HG02571 (cell line): ENCODE measurements around the gene SNAI3.

ENCODE experiments used
- ATAC-seq: cut with Tn5 transposase; IDR thresholded peaks from one replicate; pipeline ENCODE4 v1.9.1; 2021; ENCODE audit warnings: mild to moderate bottlenecking, moderate library complexity; ENCODE audit not compliant: unreplicated experiment

SNAI3 gene

DNA sequence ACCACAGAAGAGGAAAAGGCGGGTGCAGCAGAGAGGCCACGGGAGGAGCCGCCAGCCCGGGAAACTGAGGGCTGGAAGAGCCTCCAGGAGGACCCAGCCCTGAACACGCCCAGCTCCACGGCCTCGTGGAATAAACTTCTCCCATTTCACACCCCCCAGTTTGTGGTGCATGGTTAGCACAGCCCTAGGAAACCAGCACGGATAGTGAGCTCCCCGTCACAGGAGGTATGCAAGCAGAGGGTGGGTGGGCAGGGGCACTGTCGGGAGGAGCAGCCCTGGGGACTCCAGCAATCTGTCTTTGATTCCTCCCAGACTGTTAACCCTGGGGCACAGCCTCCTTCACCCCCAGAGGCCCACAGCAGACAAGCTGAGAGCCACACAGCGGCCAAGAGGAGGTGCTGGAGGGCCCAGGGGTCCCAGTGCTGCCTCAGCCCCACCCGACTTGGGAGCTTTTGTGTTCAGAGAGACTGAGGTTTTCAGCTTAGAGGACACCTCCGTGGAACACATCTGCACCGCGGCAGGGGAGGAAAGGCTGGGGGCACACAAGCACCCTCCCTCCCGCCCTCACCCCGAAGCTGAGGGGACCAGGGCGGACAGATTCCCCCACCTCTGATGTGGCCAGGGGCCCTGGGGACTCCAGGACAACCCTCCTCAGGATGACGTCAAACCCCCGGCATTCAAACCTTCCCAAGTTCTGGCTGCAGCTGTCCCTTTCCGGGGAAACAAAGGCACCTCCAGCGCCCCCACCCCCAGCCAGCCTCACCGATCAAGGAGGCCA, 49.6 kb downstream of the SNAI3 start:
- ATAC-seq, result no peak

DNA sequence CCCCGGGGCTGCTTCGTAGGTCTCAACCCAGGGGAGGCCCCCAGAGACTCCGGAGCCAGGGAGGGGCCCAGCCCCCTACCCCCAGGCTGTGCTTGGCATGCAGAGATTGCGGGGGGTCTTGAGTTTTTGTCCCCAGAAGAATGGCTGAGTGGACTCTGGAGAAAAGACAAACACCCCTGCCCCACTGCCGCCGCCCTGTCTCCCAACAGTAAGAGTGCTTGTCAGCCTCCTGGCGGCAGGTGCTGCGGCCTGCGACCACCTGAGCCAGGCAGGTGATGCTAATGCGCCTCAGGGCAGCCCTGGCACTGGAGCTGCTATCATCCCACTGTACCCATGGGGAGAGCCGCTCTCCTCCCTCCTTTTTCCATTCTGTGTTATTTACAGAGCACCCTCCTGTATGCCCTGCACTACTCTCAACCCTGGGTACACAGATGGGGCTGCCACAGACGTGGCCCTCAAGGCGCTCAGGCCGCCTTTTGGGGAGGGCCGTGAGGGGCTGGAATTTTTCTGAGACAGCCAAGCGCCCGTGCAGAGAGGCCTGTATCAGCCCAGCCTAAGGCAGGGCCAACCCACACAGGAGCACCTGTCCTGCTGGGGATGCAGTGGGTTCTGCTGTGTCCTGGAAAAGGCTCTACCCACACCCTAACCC, 50.5 kb downstream of the SNAI3 start:
- no peak for ATAC-seq

DNA sequence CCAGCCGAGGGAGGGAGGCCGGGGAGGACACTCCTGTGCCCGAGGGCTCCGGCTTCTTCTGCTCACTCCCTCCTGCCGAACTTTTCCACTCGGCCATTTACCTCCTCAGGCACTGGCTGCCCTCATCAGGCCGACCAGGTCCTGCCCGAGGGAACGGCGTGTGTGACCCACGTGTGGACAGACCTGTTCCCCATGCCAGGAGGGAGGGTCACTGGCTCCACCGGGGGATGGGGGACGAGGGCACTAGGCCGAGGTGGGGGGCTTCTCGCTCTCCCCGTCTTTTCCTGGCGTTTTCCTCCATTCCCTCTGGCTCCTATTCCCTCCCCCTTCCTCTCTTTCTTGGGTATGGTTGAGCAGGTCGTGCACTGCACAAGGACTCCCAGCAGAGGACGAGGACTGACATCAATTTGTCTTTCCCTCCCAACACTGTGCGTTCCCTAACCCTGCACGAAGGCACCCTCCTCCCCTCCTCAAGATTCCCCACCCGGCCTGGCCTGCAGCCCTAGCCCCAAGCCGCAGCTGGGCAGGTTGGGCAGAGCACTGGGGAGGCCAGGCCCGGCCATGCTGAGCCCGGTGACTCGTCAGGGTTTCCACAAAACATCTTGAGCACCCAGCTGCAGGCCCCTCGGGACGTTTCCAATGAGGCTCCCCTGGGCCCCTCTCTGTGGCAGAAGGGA, 51.2 kb downstream of the SNAI3 start:
- ATAC-seq, result no peak

DNA sequence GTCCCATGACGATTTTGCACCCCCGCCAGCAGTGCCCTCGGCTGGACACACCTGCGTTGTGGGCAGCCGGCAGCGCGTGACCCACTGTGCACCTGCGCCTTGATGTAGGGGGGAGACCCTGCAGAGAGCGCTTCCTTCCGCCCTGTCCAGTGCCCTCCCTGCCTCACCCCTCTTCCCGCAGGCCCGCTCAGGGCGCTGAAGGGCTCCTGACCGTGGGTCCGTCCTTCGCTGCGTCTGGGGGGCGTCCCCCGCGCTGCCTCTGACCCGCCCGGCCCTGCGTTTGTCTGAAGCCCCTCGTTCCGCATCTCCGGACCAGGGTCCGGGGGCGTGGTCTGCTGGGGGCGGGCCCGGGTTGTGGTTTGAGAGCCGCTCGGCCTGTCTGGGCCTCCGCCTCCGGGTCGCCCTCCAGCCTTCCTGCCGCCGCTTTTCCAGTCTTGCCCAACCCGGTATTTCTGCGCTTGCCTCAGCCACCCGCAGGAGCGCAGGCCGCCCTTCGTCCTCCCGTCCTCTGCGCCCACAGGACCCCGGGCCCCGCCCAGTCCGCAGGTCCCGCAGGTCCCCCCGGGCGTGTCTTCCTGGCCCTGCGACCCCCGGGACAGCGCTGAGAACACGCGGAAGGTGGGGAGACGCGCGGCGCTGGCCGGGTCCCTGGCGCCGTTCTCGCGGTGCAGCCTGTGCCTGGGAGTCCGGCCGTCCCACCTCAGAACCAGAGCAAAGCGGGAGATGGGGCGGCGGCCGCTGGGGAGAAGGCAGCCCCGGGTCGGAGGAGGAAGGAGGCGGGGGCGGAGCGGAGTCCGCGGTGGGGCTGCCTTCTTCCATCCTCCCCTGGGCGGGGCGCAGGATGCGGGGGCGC, 51.9 kb downstream of the SNAI3 start:
- peak; percentile 44 for ATAC-seq

DNA sequence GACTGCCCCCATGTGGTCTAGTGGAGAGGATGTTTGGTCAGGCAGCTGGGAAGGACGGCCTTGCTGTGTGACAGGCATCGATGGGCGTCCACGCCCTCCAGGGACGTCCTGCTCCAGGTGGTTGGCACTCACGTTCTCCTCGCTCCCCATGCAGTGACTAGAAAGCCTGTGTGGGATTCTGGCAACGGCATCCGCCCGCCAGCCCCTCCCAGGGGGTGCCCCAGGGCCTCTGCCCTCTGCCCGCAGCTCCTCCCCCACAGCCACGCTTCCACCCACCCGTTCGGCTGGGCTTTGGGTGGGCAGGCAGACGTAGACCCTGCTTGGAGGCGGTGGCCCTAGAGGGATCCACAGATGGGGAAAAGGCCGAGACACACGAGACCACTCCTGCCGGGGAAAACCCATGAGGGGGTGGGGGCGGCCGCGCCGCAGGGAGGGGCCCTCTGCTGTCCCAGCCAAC, 52.6 kb downstream of the SNAI3 start:
- ATAC-seq, result no peak

DNA sequence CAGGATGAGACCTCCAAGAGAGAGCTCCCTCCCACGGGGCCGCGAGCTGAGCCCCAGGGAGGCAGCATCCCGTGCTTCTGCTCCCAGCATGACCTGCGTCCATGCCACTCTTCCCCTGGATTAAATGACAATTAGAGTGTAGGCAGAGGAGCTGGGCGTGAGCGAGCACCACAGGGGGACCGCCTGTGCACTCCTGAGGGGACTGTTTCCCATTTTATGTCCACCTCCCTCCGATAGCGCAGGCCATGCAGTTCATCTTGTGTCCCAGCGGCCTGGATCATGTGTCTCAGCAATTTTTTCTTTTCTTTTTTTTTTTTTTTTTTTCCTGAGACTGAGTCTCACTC, 53.7 kb downstream of the SNAI3 start:
- ATAC-seq, result no peak

DNA sequence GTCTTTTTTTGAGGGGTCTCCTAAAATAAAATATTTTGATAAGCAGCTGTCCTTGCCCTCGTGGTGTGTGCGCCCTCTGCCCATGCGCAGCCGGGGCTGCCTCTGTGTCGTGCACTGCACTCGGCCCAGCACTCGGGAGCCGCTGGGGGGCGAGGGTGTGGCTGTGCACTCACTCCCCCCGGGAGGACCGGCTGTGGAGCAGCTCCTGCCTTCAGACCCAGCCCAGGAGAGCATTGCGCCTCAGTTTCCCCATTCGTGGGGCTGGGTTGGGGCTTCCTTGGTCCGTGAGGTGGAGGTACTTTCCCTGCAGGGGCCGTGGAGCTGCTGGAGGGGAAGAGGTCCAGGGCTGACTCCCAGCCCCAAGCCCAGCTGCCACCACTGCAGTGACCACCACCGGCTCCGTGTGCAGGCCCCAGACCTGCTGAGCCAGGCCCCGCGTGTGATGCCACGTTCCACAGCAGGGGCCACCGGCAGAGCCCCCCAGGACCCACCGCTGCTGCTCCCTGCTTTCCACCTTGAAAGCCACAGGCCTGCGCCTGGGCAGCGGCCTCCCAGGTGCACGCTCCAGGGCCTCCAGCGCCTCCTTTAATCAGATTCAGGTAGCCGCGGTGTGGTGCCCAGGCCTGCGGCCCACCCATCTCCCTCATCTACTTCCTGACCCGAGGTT, 54.3 kb downstream of the SNAI3 start:
- no peak for ATAC-seq

DNA sequence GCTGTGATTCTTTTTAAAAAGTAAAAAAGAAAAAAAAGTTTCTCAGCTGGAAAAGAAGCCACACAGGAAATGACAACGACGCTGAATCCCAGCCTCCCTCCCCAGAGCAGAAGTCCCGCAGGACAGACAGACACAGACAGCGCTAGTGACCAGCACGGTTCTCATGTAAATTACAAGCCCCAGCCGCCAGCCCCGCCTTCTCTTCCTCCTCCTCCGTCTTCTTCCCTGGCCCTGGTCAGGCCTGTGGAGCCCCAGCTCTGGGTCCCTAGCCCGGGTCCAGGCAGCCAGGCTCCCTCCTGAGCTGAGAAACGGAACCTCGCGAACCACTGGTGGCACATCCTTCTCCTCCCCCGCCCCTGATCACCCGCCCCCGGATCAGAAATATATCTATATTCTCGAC, 54.9 kb downstream of the SNAI3 start:
- ATAC-seq, result no peak

DNA sequence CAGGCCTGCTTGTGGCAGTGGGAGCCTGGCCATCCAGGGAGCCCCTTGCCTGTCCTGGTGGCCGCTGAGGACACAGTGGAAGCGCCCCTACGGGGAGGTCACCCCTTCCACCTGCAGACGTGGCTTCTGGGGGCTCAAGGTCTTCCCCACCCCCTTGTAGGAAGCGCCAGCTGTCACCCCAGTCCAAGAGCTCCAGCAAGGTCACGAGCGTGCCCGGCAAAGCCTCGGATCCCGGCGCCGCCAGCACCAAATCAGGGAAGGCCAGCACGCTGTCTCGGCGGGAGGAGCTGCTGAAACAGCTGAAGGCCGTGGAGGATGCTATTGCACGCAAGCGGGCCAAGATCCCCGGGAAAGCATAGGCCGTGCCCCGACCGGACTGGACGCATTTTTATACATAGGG, 55.4 kb downstream of the SNAI3 start:
- no peak for ATAC-seq

DNA sequence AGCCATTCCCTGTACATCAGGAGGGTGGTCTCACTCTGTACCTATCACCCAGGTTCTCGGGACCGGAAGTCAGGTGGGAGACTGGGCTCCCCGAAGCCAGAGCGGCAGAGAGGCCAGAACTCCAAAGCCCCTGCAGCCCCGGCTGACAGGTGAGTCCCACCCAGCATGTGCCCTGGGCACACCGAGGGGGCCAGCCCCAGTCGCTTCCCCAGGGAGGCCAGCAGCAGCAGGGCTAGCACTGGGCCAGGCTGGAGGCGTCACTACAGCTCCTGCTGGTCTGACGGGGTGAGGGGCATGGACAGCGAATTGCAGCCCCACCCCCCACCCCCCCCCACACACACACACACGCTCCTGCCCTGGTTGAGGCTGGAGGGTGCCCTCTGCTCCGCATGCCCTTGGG, 55.9 kb downstream of the SNAI3 start:
- ATAC-seq, result no peak

DNA sequence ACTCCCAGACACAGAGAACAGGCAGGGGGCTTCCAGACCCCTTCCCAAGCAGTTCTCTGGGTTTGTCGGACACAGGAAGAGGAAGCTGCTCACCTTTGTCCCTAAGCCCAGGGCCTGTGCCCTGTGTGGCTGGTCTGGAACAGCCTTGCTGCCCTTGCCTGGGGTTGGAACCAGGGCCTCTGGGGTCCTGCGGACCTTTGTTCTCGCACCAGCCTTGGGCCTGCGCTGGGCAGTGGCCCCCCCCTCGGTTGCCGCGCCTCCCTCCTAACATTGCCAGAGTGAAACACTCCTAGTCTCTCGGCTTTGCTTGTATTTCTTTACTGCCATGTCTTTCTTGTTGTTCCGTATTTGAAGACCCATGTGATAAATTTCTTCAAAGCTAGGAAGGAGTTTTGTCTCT, 56.5 kb downstream of the SNAI3 start:
- no peak for ATAC-seq

DNA sequence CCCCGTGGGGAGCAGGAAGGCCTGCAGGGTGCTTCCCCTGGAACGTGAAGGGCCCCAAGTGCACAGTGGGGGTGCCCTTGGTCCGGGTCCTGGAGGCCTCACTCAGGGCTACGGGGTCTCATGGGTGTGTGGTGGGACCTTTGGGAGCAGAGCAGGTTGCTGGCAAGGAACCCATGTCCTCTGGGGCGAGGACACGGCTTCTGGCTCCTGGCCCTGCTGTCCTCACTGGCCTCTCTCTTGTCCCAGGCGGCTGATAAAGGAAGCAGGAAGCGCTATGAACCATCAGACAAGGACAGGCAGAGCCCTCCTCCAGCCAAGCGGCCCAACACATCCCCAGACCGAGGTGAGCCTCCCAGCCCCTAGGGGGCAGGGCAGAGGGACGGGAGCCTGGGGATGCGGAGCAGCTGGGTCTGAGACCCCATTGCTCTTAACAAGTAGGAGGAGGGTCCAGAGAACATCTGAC, 57.8 kb downstream of the SNAI3 start:
- no peak for ATAC-seq
